Peyer's patch (tissue), 4 donors: ENCODE measurements around the gene HOXC6. TPM values are rescaled to one million over a fixed set of nuclear protein-coding genes. Genes with fewer than 3 reads are reported as not detected.
A peak's percentile ranks its signal among the peaks of the same experiment; 100 is the strongest.

ENCODE experiments used
- DNase-seq, 3 donors: peaks; one replicate each; pipeline ENCODE4 v3.0.0-alpha.2; 2017 to 2019
- H3K27ac ChIP-seq, 4 donors: fragments of 200-600 bp; sonication (generic); one replicate each; pipeline ENCODE4 v1.5.1; 2016 to 2019
- H3K27me3 ChIP-seq, 2 donors: fragments of 200-600 bp; sonication (generic); one replicate each; pipeline ENCODE4 v1.5.1; 2019
- H3K36me3 ChIP-seq, 3 donors: fragments of 200-600 bp; sonication (generic); one replicate each; pipeline ENCODE4 v1.5.1; 2016 to 2019
- H3K4me1 ChIP-seq, 4 donors: fragments of 200-600 bp; sonication (generic); one replicate each; pipeline ENCODE4 v1.5.1; 2016 to 2019
- H3K4me3 ChIP-seq, 4 donors: fragments of 200-600 bp; sonication (generic); 1 replicate in 3 of 4; 2 replicates in 1 of 4; pipeline ENCODE4 v1.5.1; 2016 to 2019; ENCODE audit warnings: mild to moderate bottlenecking in 1 of 4
- H3K9me3 ChIP-seq, 4 donors: fragments of 200-600 bp; sonication (generic); one replicate each; pipeline ENCODE4 v1.5.1; 2016 to 2019; ENCODE audit warnings: mild to moderate bottlenecking in 1 of 4
- CTCF ChIP-seq, 6 experiments: fragments of 450-650 bp in 4 of 6; fragments of 200-600 bp in 2 of 6; sonication (generic) in 1 of 6; IDR thresholded peaks; one replicate each; pipeline ENCODE4 v1.5.1; 2017 to 2019; ENCODE audit warnings: antibody characterized with exemption in 6 of 6, mild to moderate bottlenecking in 3 of 6, moderate library complexity in 1 of 6
- POLR2A ChIP-seq, 2 donors: fragments of 450-650 bp; IDR thresholded peaks; one replicate each; pipeline ENCODE4 v1.5.1; 2017; ENCODE audit warnings: antibody characterized with exemption in 2 of 2, mild to moderate bottlenecking in 2 of 2, moderate library complexity in 2 of 2
- total RNA-seq, 4 donors: library from RNA; depleted of rRNA; stranded (reverse); fragments of >200 nt; gene quantifications; one replicate each; pipeline ENCODE4 v1.1.0, GENCODE V29; 2016

HOXC6 gene
- total RNA-seq, 4 donors from 2014 or later: 0.70 to 1.7 (median 1.3) TPM

GRCh38 chr12:53988541-53989226 is 39.6 kb upstream of the HOXC6 start:
- TF ChIP-seq CTCF (IDR thresholded peaks at IDR 0.05) (no peak), POLR2A (IDR thresholded peaks at IDR 0.05) (no peak)
- Histone ChIP-seq H3K36me3 (no peaks in the 10 kb centered on the region), H3K27me3 (peaks cover 0 to 57% of the 10 kb centered on the region in 2 donors), H3K9me3 (peaks cover 0 to 11% (median 0%) of the 10 kb centered on the region in 4 donors), H3K4me3 (no peak overlapping the region), H3K27ac (no peak overlapping the region), H3K4me1 (peaks cover 0 to 37% (median 10%) of the 10 kb centered on the region in 4 donors)
- DNase-seq: no peak

GRCh38 chr12:53989227-53990113 is 38.8 kb upstream of the HOXC6 start:
- Histone ChIP-seq H3K4me3 (peak overlapping the region in 1 of 4 donors; percentile 14), H3K9me3 (peaks cover 0 to 10% (median 0%) of the 10 kb centered on the region in 4 donors), H3K36me3 (no peaks in the 10 kb centered on the region), H3K27me3 (peaks cover 0 to 60% of the 10 kb centered on the region in 2 donors), H3K27ac (no peak overlapping the region), H3K4me1 (peaks cover 0 to 43% (median 13%) of the 10 kb centered on the region in 4 donors)
- peak in 4 of 6 experiments; percentile 19 to 62 (median 50) for TF ChIP-seq CTCF (IDR thresholded peaks at IDR 0.05)
- no peak for TF ChIP-seq POLR2A (IDR thresholded peaks at IDR 0.05)
- DNase-seq: no peak

GRCh38 chr12:53990311-53991076 is 37.7 kb upstream of the HOXC6 start:
- Histone ChIP-seq H3K27me3 (peaks cover 0 to 65% of the 10 kb centered on the region in 2 donors), H3K4me1 (peaks cover 4 to 47% (median 18%) of the 10 kb centered on the region in 4 donors), H3K27ac (no peak overlapping the region), H3K36me3 (no peaks in the 10 kb centered on the region), H3K4me3 (no peak overlapping the region), H3K9me3 (peaks cover 0 to 5% (median 0%) of the 10 kb centered on the region in 4 donors)
- no peak for TF ChIP-seq POLR2A (IDR thresholded peaks at IDR 0.05)
- TF ChIP-seq CTCF (IDR thresholded peaks at IDR 0.05): no peak
- DNase-seq: no peak

GRCh38 chr12:53991077-53991460 is 37.2 kb upstream of the HOXC6 start:
- H3K4me1 ChIP-seq: peaks cover 4 to 47% (median 16%) of the 10 kb centered on the region in 4 donors
- peaks cover 0 to 65% of the 10 kb centered on the region in 2 donors for H3K27me3 ChIP-seq
- H3K36me3 ChIP-seq: no peaks in the 10 kb centered on the region
- TF ChIP-seq CTCF (IDR thresholded peaks at IDR 0.05) (no peak), POLR2A (IDR thresholded peaks at IDR 0.05) (no peak)
- no peak overlapping the region for H3K4me3 ChIP-seq
- peaks cover 0 to 5% (median 0%) of the 10 kb centered on the region in 4 donors for H3K9me3 ChIP-seq
- DNase-seq: no peak
- peak overlapping the region in 1 of 4 donors; percentile 25 for H3K27ac ChIP-seq

- no peaks in the 10 kb centered on the region for H3K36me3 ChIP-seq
- H3K9me3 ChIP-seq: peaks cover 0 to 5% (median 0%) of the 10 kb centered on the region in 4 donors
- no peak for DNase-seq
- H3K27me3 ChIP-seq: peaks cover 0 to 59% of the 10 kb centered on the region in 2 donors
- H3K4me3 ChIP-seq: no peak overlapping the region
- no peak for TF ChIP-seq POLR2A (IDR thresholded peaks at IDR 0.05)
- no peak for TF ChIP-seq CTCF (IDR thresholded peaks at IDR 0.05)
- no peak overlapping the region for H3K27ac ChIP-seq
- H3K4me1 ChIP-seq: peaks cover 4 to 49% (median 20%) of the 10 kb centered on the region in 4 donors
These were observed 35.8 kb upstream of the HOXC6 start for GRCh38 chr12:53992377-53992889.
